AG09319 (cell line): ENCODE measurements around the gene SYCE3.

Source experiments
- DNase-seq: peaks from one replicate; pipeline ENCODE4 v3.0.0-alpha.2; 2010; ENCODE audit warnings: low read depth; ENCODE audit errors: extremely low read depth
- CTCF ChIP-seq: IDR thresholded peaks from 2 replicates; pipeline ENCODE4 v1.5.1; 2011; ENCODE audit warnings: low read depth, mild to moderate bottlenecking, inconsistent platforms, low read length, moderate library complexity

Gene SYCE3

DNA sequence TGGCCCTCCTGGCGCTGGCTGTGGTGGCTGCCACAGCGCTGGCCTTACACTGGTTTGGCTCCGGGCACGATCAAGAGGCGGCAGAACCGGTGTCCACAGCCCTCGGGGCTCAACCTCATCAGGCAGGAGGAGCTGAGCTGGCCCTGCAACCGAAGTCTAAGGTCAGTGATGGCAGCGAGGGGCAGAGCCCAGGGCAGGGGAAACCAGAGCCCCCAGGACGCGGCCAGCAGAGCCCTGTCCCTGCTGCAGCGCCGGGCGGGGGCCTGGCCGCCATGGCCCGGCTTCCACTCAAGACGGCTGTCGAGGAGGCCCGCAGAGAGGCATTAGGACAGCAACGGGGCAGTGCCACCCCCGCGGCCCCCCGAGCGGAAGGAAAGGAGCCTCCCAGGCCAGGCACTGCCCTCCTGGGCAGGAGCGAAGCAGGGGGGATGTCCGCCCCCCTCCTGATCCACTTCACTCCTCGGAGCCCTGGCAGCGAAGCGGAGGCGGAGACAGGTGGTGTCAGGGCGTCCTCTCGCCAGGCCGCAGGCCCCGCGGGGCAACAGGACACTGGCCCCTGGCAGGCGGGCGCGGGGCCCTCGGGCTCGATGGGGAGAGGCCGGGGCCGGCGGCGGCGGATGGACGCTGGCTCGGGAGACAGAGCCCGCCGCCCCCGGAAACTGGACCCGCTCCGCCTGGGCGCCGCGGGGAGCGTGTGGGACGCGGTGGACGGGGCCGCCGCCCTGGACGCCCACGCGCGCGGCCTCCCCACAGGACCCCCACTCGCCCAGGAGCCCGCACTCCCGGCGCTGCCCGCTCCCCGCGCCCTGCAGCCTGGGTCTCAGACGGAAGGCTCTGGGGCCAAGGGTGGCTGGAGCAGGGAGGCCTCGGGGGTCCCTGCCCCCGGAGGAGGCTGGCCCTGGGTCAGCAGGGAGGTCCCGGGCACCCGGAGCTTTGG is 16.1 kb downstream of the SYCE3 start:
- no peak for TF ChIP-seq CTCF
- DNase-seq, result no peak

DNA sequence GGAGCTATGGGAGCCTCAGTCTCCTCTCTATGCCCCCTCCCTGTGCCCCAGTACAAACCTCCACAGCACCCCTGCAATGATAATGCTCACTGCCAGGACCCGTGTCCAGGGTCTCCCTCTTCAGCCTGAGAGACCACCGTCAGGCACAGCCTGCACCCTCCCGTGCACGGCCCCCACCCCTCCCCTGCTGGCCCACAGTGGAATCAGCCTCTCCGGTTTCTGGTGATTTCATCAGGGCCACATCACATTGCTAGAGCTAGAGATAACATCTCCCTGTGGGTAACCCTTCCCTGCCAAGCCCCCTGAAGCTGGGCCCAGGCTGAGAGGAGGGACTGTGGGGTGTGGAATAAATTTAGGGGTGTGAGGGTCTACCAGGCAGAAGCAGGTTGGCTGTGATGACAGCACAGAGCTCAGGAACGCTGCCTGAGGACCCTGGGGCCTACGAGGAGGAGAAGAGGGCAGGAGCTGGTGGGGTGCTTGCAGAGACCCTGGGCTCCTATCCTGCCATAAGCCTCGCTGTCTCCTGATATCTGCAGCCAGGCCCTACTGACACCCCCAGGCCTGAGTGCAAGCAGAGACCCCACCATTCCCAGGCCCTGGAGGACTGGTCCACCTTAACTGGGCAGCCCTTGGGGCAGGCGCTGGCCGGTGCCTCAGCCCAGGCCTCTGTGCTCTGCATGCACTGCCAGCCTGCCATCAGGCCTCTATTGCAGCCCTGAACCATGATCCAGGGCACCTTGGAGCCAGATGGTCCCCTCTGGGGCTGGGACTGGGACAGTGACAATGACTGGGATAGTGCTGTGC is 17.0 kb downstream of the SYCE3 start, which contains the start of gene KLHDC7B:
TSS of gene KLHDC7B (plus strand) at position 378 of the 804 bp plus-strand sequence. CDS start at position 723, 345 bp downstream.
- no peak for DNase-seq
- no peak; the same call in none of the 2 replicates for TF ChIP-seq CTCF

GRCh38 chr22:50544746-50545253 is 17.9 kb downstream of the SYCE3 start:
- TF ChIP-seq CTCF, result no peak
- no peak for DNase-seq

DNA sequence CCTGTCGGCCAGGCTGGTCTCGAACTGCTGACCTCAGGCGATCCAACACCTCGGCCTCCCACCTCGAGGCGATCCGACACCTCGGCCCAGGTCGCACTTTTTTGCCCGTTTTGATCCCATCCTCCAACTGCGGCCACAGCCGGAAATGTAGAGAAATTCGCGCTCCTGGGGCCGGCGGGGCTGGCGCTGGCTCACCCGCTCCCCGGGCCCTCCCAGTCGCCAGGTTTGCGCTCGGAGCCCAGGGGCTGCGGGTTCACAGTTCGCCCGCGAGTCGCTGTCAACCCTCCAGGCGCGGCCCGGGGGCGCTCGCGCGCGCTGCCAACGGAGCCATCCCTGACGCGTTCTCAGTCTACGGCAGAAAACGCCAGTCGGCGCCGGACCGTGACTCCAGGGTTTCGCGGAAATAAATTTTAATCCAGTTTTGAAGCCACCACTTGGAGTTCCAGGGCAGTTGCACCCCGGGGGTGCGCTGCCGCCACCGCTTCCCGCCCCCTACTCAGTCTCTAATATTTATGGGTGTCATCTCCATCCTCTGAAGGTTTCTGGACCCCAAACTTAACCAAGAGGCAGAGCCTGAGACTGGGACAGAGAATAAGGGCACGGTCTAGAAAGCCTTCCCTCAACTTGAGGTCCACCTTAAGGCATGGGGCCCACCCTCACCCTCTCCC is 18.5 kb downstream of the SYCE3 start:
- DNase-seq, result no peak

GRCh38 chr22:50542416-50542927 is 20.2 kb downstream of the SYCE3 start:
- no peak for DNase-seq
- TF ChIP-seq CTCF, result no peak

More for the DNA sequence above, 18.5 kb downstream of the SYCE3 start:
- TF ChIP-seq CTCF, result peak; percentile 54

DNA sequence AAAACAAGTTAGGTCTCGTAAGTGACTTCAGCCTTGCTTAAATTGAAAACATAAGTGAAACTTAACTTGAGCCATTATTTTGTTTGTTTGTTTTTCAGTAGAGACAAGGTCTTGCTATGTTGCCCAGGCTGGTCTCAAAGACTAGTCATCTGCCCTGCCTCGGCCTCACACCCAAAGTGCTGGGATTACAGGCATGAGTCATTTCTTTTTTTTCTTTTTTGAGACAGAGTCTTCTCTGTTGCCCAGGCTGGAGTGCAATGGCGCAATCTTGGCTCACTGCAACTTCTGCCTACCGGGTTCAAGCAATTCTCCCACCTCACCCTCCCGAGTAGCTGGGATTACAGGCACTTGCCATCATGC is 21.1 kb downstream of the SYCE3 start:
- DNase-seq, result peak; percentile 94

DNA sequence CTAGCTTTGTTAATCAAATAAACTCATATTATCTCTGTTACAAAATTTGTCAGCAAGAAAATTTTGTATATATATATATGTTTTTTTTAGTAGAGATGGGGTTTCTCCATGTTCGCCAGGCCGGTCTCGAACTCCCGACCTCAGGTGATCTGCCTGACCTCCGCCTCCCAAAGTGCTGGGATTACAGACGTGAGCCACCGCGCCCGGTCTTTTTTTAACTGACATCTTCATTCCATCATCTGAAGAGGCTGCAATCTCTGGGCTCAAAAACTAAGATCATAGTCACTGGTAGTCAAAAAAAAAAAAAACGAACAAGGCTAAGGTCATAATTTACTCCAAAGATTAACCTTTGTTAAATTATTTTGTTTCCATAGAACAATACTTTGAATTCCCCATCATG is 22.3 kb downstream of the SYCE3 start:
- DNase-seq, result no peak
- TF ChIP-seq CTCF, result no peak
